ENCODE data around the gene PLPPR1.

The PLPPR1 gene

GRCh38 chr9:101311191-101311590 lies 282.7 kb downstream of the PLPPR1 start:
- DNase-seq, result no peak

- DNase-seq, result peak; percentile 69
These were observed 283.4 kb downstream of the PLPPR1 start for GRCh38 chr9:101311758-101312420.

DNA sequence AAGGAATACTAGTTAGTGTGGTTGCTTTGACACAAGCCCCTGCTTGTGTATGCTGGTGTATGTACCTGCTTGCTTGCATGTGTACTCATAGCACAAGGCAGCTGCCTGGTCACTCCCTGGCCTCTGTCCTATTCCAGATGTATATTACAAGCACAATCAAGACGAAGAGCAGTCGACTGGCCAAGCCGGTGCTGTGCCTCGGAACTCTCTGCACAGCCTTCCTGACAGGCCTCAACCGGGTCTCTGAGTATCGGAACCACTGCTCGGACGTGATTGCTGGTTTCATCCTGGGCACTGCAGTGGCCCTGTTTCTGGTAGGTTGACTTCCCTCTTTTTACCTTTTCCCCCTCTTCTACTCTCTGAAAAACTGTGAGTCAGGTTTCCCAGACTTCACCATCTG lies 284.1 kb downstream of the PLPPR1 start:
- DNase-seq, result no peak

GRCh38 chr9:101315112-101315450 lies 286.6 kb downstream of the PLPPR1 start:
- no peak for DNase-seq

DNA sequence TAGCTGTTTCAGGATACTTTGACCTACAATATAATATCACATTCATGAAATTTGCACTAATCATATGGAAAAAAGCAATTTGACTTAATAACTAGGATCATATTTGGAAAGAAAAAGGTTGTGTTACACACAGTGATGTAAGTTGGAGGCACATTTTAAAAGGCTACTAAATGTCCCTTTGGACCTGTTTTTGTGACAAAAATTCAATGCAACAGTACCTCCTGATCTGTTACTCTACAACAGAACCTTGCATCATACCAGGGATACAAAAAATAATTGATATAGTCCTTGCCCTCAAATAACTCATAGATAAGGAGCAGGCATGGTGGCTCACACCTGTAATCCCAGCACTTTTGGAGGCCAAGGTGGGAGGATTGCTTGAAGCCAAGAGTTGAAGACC lies 289.2 kb downstream of the PLPPR1 start:
- DNase-seq, result no peak

DNA sequence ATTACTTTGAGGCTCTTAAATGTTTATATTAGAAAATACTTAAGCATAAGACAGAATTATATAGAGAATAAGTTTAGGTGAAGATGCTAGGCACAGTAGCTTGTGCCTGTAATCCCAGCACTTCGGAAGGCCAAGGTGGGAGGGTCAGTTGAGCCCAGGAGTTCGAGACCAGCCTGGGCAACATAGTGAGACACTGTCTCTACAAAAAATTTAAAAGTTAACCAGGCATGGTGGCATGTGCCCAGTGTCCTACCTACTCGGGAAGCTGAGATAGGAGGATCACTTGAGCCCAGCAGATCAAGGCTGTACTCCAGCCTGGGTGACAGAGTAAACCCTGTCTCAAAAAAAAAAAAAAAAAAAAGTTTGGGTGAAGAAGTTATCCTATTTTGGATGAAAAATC lies 294.6 kb downstream of the PLPPR1 start:
- DNase-seq, result no peak

DNA sequence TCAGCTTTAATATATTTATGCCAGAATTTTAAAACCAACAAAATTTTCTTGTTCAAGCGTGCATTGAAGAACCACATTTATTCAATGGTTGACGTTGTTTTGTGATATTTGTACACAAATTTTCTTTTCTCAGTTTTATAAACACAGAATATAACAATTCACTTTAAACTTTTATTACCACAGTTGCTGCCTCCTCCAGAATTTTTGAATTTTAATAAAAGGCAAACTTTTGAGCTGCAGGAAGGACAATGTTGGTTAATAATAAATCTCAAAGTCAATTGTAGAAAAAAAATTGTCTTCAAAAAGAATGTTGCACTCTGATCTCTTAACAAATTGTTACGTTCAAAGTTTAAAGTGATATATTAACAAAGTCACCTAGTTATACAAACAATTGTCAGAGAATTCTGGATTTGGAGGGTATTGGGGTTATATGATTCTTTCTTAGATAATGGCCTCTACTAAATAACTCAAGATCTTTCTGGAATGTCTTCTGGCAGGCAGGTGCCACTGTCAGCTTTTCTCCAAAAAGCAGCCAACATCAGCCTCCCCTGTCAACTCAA lies 295.8 kb downstream of the PLPPR1 start:
- no peak for DNase-seq

- no peak for DNase-seq
These were observed 296.5 kb downstream of the PLPPR1 start for GRCh38 chr9:101325053-101325452.

- no peak for DNase-seq
These were observed 297.5 kb downstream of the PLPPR1 start for GRCh38 chr9:101326035-101326434.

DNA sequence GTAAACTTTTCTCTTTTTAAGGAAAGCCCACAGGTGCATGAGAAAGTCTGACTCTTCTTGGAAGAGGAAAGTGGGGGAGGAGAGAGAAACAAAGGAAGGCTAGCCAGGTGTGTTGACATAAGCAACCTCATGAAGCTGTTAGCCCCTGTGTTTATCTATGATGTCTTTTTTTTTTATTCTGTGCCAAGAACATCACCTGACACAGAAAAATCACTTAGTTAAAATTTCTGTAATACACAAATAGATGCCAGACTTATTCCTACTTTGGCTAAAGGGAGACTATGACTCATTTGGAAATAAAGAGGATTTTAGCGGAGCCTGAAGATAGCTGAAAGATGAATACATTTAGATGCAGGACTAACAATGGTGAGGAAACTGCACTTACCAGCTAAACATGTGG lies 298.0 kb downstream of the PLPPR1 start:
- no peak for DNase-seq

DNA sequence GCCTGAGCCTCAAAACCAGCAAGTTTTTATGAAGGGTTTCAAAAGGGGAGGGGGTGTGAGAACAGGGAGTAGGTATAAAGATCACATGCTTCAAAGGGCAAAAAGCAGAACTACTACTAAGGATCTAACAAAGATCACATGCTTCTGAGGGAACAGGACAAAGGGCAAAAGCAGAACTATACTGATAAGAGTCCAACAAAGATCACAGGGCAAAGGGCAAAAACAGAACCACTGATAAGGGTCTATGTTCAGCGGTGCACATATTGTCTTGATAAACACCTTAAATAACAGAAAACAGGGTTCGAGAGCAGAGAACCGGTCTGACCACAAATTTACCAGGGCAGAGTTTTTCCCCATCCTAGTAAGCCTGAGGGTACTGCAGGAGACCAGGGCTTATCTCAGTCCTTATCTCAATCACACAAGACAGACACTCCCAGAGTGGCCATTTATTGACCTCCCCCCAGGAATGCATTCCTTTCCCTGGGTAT lies 298.9 kb downstream of the PLPPR1 start:
- DNase-seq, result peak; percentile 38

DNA sequence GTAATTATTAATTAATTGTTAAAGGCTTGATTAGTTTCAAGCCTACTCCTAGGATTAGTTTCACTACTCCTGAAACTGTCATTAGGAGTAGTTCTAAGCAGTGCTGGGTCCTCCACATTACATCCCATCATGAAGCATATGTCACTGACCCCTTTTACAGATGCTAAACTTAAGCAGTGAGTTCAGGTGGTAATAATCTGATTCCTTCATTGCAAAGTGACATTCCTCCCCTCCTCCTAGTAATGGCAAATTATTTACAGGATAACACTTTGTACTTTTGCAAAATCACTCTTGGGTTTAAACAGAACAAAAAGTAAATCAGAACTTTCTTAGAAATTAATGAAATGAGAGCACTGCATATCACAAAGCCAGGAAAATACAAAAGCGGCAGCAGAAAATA lies 303.8 kb downstream of the PLPPR1 start:
- DNase-seq, result no peak

DNA sequence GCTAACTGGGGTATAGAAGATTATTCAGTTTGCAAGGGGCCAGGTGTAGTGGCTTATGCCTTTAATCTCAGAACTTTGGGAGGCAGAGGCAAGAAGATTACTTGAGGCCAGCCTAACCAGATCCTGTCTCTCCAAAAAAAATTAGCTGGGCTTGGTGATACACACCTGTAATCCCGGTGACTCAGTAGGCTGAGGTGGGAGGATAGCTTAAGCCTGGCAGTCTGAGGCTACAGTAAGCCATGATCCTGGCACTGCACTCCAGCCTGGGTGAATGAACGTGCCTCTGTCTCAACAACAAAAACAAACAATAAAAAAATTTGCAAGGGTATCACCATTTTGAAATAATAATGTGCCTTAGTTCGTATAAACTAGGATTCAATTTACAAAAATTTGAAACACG lies 305.0 kb downstream of the PLPPR1 start:
- DNase-seq, result no peak

- no peak for DNase-seq
These were observed 305.6 kb downstream of the PLPPR1 start for GRCh38 chr9:101333926-101334702.

DNA sequence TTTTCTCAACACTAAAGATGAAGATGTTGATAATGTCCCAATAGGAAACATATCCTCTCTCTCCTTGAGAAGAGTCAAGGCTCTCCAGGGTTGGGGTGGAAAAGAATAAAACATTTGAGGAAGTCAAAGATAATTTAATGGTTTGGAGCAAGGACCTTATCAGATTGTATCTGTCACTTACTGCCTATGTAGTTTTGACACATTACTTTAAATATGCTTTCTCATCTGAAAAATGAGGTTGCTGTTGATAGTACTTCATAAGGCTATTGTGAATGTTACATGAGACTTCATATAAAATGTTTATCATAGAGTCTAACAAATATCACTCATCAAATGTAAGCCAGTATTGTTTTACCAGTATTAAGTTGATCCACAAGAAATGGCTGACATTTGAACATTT lies 307.6 kb downstream of the PLPPR1 start:
- DNase-seq, result no peak

GRCh38 chr9:101337237-101337636 lies 308.7 kb downstream of the PLPPR1 start:
- DNase-seq, result no peak

DNA sequence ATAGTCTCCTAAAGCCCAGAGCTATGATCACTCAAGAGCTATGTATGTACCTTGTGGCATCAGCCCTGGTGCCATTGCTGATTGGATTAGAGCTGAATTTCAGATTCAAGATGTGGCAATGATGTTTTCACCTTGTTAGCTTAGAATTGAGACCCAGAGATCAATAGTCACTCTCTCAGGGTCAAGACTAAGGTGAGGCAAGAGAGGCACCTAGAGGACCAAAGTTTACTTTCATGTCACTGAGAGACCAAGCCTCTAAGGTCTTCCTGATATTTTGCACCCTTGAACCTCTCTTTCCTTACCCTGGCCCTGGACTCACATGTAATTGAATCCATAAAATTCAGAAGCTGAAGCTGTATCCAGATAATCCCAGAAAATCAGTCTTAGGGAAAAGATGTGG lies 313.4 kb downstream of the PLPPR1 start:
- DNase-seq, result no peak

DNA sequence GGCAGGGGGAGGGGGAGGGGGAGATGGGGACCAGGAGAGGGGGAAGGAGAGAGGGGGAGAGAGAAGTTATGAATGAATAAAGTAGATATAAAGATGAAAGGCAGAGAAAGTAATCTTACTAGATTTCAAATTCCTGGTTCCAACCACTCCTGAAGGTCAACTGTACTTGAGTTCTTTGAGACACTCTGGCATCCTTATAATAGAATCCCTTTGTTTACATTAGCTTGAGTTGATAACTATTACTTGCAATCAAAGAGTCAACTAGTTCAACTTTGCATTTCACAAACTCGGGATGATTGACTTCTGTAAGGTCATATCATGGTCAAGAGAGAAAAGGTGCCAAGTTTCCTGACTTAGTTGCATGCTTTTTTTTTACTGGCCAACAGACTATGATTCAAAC lies 314.1 kb downstream of the PLPPR1 start:
- DNase-seq, result no peak

GRCh38 chr9:101350285-101350684 lies 321.8 kb downstream of the PLPPR1 start:
- no peak for DNase-seq

GRCh38 chr9:101352892-101353463 lies 324.5 kb downstream of the PLPPR1 start:
- no peak for DNase-seq

GRCh38 chr9:101353683-101354082 lies 325.2 kb downstream of the PLPPR1 start:
- DNase-seq, result no peak

- no peak for DNase-seq
These were observed 325.7 kb downstream of the PLPPR1 start for GRCh38 chr9:101354143-101354764.
